Hepatocyte (in vitro differentiated cells): ENCODE measurements around the gene ZNF830.

Source experiments
- CTCF ChIP-seq: fragments of 200-600 bp; sonication (generic); IDR thresholded peaks from 2 replicates; pipeline ENCODE4 v1.5.1; 2016; ENCODE audit warnings: antibody characterized with exemption, mild to moderate bottlenecking; ENCODE audit not compliant: poor library complexity
- EZH2 ChIP-seq: fragments of 200-600 bp; sonication (generic); IDR thresholded peaks from 2 replicates; pipeline ENCODE4 v1.6.1; 2016; ENCODE audit warnings: antibody characterized with exemption, mild to moderate bottlenecking, borderline replicate concordance
- EZH2phosphoT487 ChIP-seq: fragments of 200-600 bp; sonication (generic); IDR thresholded peaks from one replicate; pipeline ENCODE4 v1.6.1; 2018; ENCODE audit warnings: antibody characterized with exemption, mild to moderate bottlenecking, low read depth, moderate library complexity; ENCODE audit not compliant: unreplicated experiment, severe bottlenecking

- no peak for TF ChIP-seq EZH2
- TF ChIP-seq EZH2phosphoT487: no peak
- no peak for TF ChIP-seq CTCF
Observed at GRCh38 chr17:34979153-34979552, 17.8 kb downstream of the ZNF830 start.
